Activated CD8-positive, alpha-beta T cell treated with anti-CD3 and anti-CD28 coated beads for 36 hours (primary cell): ENCODE results near the gene MBNL1. TPM values are rescaled to one million over a fixed set of nuclear protein-coding genes. Genes with fewer than 3 reads are reported as not detected.

ENCODE experiments used
- ATAC-seq: fragments of 200-7000 bp; cut with Tn5 transposase; one replicate; pipeline ENCODE4 v1.10.0; 2021; ENCODE audit warnings: mild to moderate bottlenecking, moderate library complexity
- CTCF ChIA-PET: fragments of 350-600 bp; sonication (Branson Sonifier 250); formaldehyde crosslinking; loops from one replicate; lab custom pipeline; 2021; ENCODE audit warnings: antibody characterized with exemption; lab: Charles Lee
- POLR2A ChIA-PET: fragments of 350-600 bp; sonication (Branson Sonifier 250); formaldehyde crosslinking; loops from one replicate; lab custom pipeline; 2021; ENCODE audit warnings: antibody characterized with exemption; lab: Charles Lee
- DNase-seq: peaks from one replicate; pipeline ENCODE4 v3.0.0-alpha.2; 2020
- H3K27ac Mint-ChIP-seq: one replicate; pipeline ENCODE4 v1.8.0; 2021; ENCODE audit warnings: mild to moderate bottlenecking, mixed read lengths
- H3K27me3 Mint-ChIP-seq: one replicate; pipeline ENCODE4 v1.8.0; 2021; ENCODE audit warnings: mixed read lengths
- H3K36me3 Mint-ChIP-seq: one replicate; pipeline ENCODE4 v1.8.0; 2021; ENCODE audit warnings: low read depth, mixed read lengths
- H3K4me1 Mint-ChIP-seq: one replicate; pipeline ENCODE4 v1.8.0; 2021; ENCODE audit warnings: low read depth, mixed read lengths
- H3K4me3 Mint-ChIP-seq: one replicate; pipeline ENCODE4 v1.8.0; 2021; ENCODE audit warnings: mild to moderate bottlenecking, moderate library complexity, mixed read lengths
- H3K9me3 Mint-ChIP-seq: one replicate; pipeline ENCODE4 v1.8.0; 2021; ENCODE audit warnings: mixed read lengths
- intact Hi-C: fragments of 100-400 bp; cut with micrococcal nuclease; formaldehyde crosslinking; loops from one replicate; pipeline ENCODE4 v1.10.0; 2022
- total RNA-seq, 2 experiments: library from RNA; stranded (reverse); gene quantifications; one replicate each; pipeline ENCODE4 v1.2.3, GENCODE V29; 2021
- TF ChIP-seq, protein P1 (sequence below): fragments of 200-600 bp; IDR thresholded peaks from one replicate; pipeline ENCODE4 v1.8.0; 2022; ENCODE audit warnings: antibody characterized with exemption, mild to moderate bottlenecking

MBNL1 gene
- total RNA-seq, 2 experiments from 2014 or later: 341 to 360 TPM

DNA sequence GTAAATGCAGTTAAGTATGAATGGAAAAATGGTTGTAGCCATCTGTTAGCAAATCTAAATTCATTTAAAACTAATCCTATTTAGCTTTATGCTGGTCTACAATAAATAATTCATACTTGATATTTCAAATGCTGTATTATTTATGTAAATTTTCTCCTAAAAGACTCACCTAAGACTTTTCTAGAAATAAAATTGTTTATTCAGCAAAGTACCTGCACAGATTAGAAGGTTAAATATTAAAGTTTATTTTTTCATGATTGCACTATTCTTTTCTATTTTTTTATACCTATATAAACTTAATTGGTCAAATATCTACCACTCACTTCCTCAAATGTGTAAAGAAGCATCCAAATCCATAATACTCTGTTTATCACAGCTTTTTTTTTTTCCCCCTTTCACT is 45.2 kb downstream of the MBNL1 start:
- H3K27me3 Mint-ChIP-seq: no peaks in the 10 kb centered on the region
- TF ChIP-seq, protein P1, sequence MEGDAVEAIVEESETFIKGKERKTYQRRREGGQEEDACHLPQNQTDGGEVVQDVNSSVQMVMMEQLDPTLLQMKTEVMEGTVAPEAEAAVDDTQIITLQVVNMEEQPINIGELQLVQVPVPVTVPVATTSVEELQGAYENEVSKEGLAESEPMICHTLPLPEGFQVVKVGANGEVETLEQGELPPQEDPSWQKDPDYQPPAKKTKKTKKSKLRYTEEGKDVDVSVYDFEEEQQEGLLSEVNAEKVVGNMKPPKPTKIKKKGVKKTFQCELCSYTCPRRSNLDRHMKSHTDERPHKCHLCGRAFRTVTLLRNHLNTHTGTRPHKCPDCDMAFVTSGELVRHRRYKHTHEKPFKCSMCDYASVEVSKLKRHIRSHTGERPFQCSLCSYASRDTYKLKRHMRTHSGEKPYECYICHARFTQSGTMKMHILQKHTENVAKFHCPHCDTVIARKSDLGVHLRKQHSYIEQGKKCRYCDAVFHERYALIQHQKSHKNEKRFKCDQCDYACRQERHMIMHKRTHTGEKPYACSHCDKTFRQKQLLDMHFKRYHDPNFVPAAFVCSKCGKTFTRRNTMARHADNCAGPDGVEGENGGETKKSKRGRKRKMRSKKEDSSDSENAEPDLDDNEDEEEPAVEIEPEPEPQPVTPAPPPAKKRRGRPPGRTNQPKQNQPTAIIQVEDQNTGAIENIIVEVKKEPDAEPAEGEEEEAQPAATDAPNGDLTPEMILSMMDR: no peak
- peak overlapping the region; percentile 72 for H3K27ac Mint-ChIP-seq
- peaks cover 45% of the 10 kb centered on the region for H3K36me3 Mint-ChIP-seq
- ATAC-seq: no peak
- H3K9me3 Mint-ChIP-seq: peaks cover 2% of the 10 kb centered on the region
- ChIA-PET POLR2A (interaction anchor here (0.6 to 0.7 kb wide), 2 partner anchors 29 to 1576 kb away, joined by 3 to 4 read pairs; no protein-coding TSS in a partner anchor), CTCF (interaction anchor here (1.1 to 2.2 kb wide), 2 partner anchors 12 to 14 kb away, joined by 4 to 5 read pairs; no protein-coding TSS in a partner anchor)
- no peak overlapping the region for H3K4me3 Mint-ChIP-seq
- no peak for DNase-seq
- peaks cover 74% of the 10 kb centered on the region for H3K4me1 Mint-ChIP-seq
- intact Hi-C loops: no loop called here

DNA sequence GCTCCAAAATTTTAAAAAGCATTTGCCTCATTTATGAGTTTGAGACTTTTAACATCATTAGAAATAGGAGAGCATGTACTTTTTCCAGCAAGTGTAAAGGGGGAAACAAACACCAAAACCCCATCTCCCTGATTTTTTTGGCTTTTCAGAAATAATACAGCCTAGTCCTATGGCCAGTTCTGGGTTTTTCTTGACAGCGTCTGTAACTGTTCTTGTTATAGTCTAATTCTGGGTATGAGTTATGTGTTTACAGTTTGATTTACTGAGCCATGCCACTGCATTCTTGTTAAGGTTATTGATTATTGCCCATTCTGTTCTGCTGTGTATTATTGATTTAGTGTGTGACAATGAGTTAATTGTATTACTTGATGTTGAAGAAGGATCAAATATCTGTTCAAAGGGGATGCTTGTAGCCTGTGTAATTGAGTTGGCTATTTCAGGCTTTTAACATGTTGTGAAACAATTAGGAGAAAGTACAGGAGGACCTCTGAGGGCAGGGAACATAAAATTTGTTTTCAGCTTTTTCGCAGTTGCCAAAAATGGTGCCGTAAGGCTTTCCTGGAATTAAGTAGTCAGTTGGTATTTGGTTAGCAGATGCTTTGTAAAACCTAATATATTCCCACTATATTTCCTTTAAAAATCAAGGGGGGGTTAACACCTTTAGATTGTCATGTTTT is 46.1 kb downstream of the MBNL1 start:
- H3K4me1 Mint-ChIP-seq: peaks cover 73% of the 10 kb centered on the region

DNA sequence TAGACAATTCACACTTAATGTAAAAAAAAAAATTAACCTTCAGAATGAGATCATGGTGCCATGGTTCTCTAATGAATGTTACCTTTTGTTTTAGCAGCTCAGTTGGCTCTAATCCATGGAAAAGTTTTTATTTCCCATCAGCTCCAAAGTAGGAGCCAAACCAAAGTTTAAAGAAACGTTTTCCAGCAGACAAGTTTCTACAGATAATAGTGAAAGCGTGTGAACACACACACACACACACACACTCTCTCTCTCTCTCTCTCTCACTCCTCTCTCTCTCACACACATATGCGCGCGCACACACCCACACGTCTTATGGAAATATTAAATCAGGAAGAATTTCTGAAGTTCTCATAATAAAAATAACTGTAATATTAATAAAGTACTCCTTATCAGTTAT is 46.9 kb downstream of the MBNL1 start:
- peaks cover 53% of the 10 kb centered on the region for H3K36me3 Mint-ChIP-seq

More for the DNA sequence above, 46.1 kb downstream of the MBNL1 start:
- Mint-ChIP-seq H3K27me3 (no peaks in the 10 kb centered on the region), H3K27ac (peak overlapping the region; percentile 72), H3K4me3 (no peak overlapping the region), H3K9me3 (peaks cover 2% of the 10 kb centered on the region), H3K36me3 (peaks cover 48% of the 10 kb centered on the region)
- TF ChIP-seq, protein P1: no peak
- CTCF ChIA-PET: interaction anchor here (0.9 to 2.2 kb wide), 2 partner anchors 15 to 100 kb away, joined by 3 to 5 read pairs; no protein-coding TSS in a partner anchor
- intact Hi-C loops: no loop called here
- POLR2A ChIA-PET: interaction anchor here (0.7 kb wide), 1 partner anchor 123 kb away, joined by 3 read pairs; no protein-coding TSS in a partner anchor
- DNase-seq (no peak), ATAC-seq (no peak)

DNA sequence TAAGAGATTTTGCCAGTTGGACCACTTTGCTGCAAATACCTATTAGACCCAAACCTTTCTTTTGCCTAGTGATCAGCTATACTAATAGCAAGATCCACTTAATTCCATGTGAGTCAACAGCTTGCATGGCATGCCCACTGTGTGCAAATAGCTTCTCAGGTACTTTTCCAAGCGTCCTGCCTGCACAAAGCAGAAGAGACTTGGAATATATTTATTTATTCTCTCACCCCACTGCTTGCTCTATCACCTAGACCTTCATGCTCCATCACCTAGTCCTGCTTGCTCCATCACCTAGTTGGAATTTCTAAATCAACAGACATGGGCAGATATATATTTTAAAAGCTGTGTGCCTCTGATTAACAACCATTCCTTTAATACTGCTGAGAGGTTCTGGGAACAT is 47.6 kb downstream of the MBNL1 start:
- no peaks in the 10 kb centered on the region for H3K27me3 Mint-ChIP-seq
- no peak for ATAC-seq
- CTCF ChIA-PET: interaction anchor here (1.2 kb wide), 2 partner anchors 34 to 128 kb away, joined by 3 to 4 read pairs; no protein-coding TSS in a partner anchor
- TF ChIP-seq, protein P1: no peak
- DNase-seq: no peak
- intact Hi-C loops: no loop called here
- H3K36me3 Mint-ChIP-seq: peaks cover 52% of the 10 kb centered on the region
- POLR2A ChIA-PET: interaction anchor here (0.6 to 1.2 kb wide), 3 partner anchors 10 to 83 kb away, joined by 3 to 8 read pairs (median 5); no protein-coding TSS in a partner anchor
- peaks cover 80% of the 10 kb centered on the region for H3K4me1 Mint-ChIP-seq
- no peak overlapping the region for H3K4me3 Mint-ChIP-seq
- no peaks in the 10 kb centered on the region for H3K9me3 Mint-ChIP-seq
- peak overlapping the region; percentile 72 for H3K27ac Mint-ChIP-seq

More for the DNA sequence above, 46.9 kb downstream of the MBNL1 start:
- peak overlapping the region; percentile 72 for H3K27ac Mint-ChIP-seq
- POLR2A ChIA-PET: interaction anchor here (0.7 kb wide), 1 partner anchor 124 kb away, joined by 3 read pairs; no protein-coding TSS in a partner anchor
- intact Hi-C loops: no loop called here
- TF ChIP-seq, protein P1: no peak
- no peak for ATAC-seq
- H3K9me3 Mint-ChIP-seq: peaks cover under 1% of the 10 kb centered on the region
- CTCF ChIA-PET: interaction anchor here (0.9 to 2.2 kb wide), 4 partner anchors 16 to 129 kb away, joined by 3 to 5 read pairs (median 4); no protein-coding TSS in a partner anchor
- no peak for DNase-seq
- H3K4me1 Mint-ChIP-seq: peaks cover 75% of the 10 kb centered on the region
- no peak overlapping the region for H3K4me3 Mint-ChIP-seq
- no peaks in the 10 kb centered on the region for H3K27me3 Mint-ChIP-seq
